Activated naive CD8-positive, alpha-beta T cell treated with anti-CD3 and anti-CD28 coated beads for 36 hours (primary cell): ENCODE data around the gene CT47B1. TPM values are rescaled to one million over a fixed set of nuclear protein-coding genes. Genes with fewer than 3 reads are reported as not detected.
"Not testable (repeated sequence)": the region's sequence is repeated elsewhere in the genome, so short reads cannot be mapped to it uniquely, and the experiment has no call there.

Experiments
- DNase-seq: peaks from one replicate; pipeline ENCODE4 v3.0.0; 2021
- H3K27ac Mint-ChIP-seq: one replicate; pipeline ENCODE4 v1.8.0; 2022; ENCODE audit warnings: mild to moderate bottlenecking, moderate library complexity, mixed read lengths
- H3K27me3 Mint-ChIP-seq: one replicate; pipeline ENCODE4 v1.8.0; 2022; ENCODE audit warnings: mild to moderate bottlenecking, mixed read lengths
- H3K36me3 Mint-ChIP-seq: one replicate; pipeline ENCODE4 v1.8.0; 2021; ENCODE audit warnings: mild to moderate bottlenecking, mixed read lengths
- H3K4me1 Mint-ChIP-seq: one replicate; pipeline ENCODE4 v1.8.0; 2021; ENCODE audit warnings: mixed read lengths
- H3K4me3 Mint-ChIP-seq: one replicate; pipeline ENCODE4 v1.8.0; 2022; ENCODE audit warnings: mild to moderate bottlenecking, moderate library complexity, mixed read lengths
- H3K9me3 Mint-ChIP-seq: one replicate; pipeline ENCODE4 v1.8.0; 2022; ENCODE audit warnings: mixed read lengths
- total RNA-seq, 2 experiments: library from RNA; stranded (reverse); gene quantifications; one replicate each; pipeline ENCODE4 v1.2.3, GENCODE V29; 2021

Gene CT47B1
- not detected for total RNA-seq

GRCh38 chrX:120875766-120876165 lies at the start of gene CT47B1:
TSS of gene CT47B1 (minus strand) at chrX:120875866. CDS start at chrX:120875670, 196 bp downstream.
- not testable (repeated sequence) for DNase-seq, H3K27me3 Mint-ChIP-seq, H3K9me3 Mint-ChIP-seq, H3K4me3 Mint-ChIP-seq, H3K36me3 Mint-ChIP-seq, H3K27ac Mint-ChIP-seq, H3K4me1 Mint-ChIP-seq

- Mint-ChIP-seq H3K9me3 (no peaks in the 10 kb centered on the region), H3K36me3 (no peaks in the 10 kb centered on the region), H3K4me3 (no peak overlapping the region), H3K4me1 (no peaks in the 10 kb centered on the region), H3K27me3 (peaks cover 3% of the 10 kb centered on the region), H3K27ac (no peak overlapping the region)
- DNase-seq: no peak
These were observed 748 bp downstream of the CT47B1 start for GRCh38 chrX:120874678-120875557.

GRCh38 chrX:120857240-120857639 lies 18.4 kb downstream of the CT47B1 start:
- no peak for DNase-seq
- H3K36me3 Mint-ChIP-seq: no peaks in the 10 kb centered on the region

GRCh38 chrX:120840827-120841226 lies 34.8 kb downstream of the CT47B1 start:
- H3K27ac Mint-ChIP-seq: no peak overlapping the region
- no peak overlapping the region for H3K4me3 Mint-ChIP-seq
- H3K36me3 Mint-ChIP-seq: no peaks in the 10 kb centered on the region
- no peaks in the 10 kb centered on the region for H3K9me3 Mint-ChIP-seq
- no peak for DNase-seq
- H3K4me1 Mint-ChIP-seq: no peaks in the 10 kb centered on the region
- H3K27me3 Mint-ChIP-seq: no peaks in the 10 kb centered on the region

More at GRCh38 chrX:120857240-120857639, 18.4 kb downstream of the CT47B1 start:
- H3K27me3 Mint-ChIP-seq: no peaks in the 10 kb centered on the region
- no peaks in the 10 kb centered on the region for H3K9me3 Mint-ChIP-seq
- H3K27ac Mint-ChIP-seq: no peak overlapping the region
- no peak overlapping the region for H3K4me3 Mint-ChIP-seq
- no peaks in the 10 kb centered on the region for H3K4me1 Mint-ChIP-seq

- Mint-ChIP-seq H3K9me3 (no peaks in the 10 kb centered on the region), H3K4me1 (no peaks in the 10 kb centered on the region), H3K27me3 (no peaks in the 10 kb centered on the region), H3K27ac (no peak overlapping the region), H3K4me3 (no peak overlapping the region), H3K36me3 (no peaks in the 10 kb centered on the region)
- DNase-seq: no peak
These were observed 36.2 kb downstream of the CT47B1 start for GRCh38 chrX:120839491-120839890.

- not testable (repeated sequence) for DNase-seq, H3K4me3 Mint-ChIP-seq, H3K27me3 Mint-ChIP-seq, H3K27ac Mint-ChIP-seq, H3K36me3 Mint-ChIP-seq, H3K4me1 Mint-ChIP-seq, H3K9me3 Mint-ChIP-seq
These were observed 48.5 kb downstream of the CT47B1 start for GRCh38 chrX:120827213-120827612.

GRCh38 chrX:120825146-120825545 lies 50.5 kb downstream of the CT47B1 start:
- Mint-ChIP-seq H3K4me3 (no peak overlapping the region), H3K36me3 (no peaks in the 10 kb centered on the region), H3K9me3 (no peaks in the 10 kb centered on the region), H3K4me1 (no peaks in the 10 kb centered on the region), H3K27me3 (peaks cover 2% of the 10 kb centered on the region), H3K27ac (no peak overlapping the region)
- no peak for DNase-seq

- no peak for DNase-seq
- Mint-ChIP-seq H3K4me3 (no peak overlapping the region), H3K27ac (no peak overlapping the region), H3K36me3 (no peaks in the 10 kb centered on the region), H3K27me3 (no peaks in the 10 kb centered on the region), H3K4me1 (no peaks in the 10 kb centered on the region), H3K9me3 (no peaks in the 10 kb centered on the region)
These were observed 51.6 kb downstream of the CT47B1 start for GRCh38 chrX:120824021-120824420.

- Mint-ChIP-seq H3K36me3 (no peaks in the 10 kb centered on the region), H3K4me1 (no peaks in the 10 kb centered on the region), H3K9me3 (no peaks in the 10 kb centered on the region), H3K27me3 (no peaks in the 10 kb centered on the region), H3K27ac (no peak overlapping the region), H3K4me3 (no peak overlapping the region)
- DNase-seq: no peak
These were observed 52.1 kb downstream of the CT47B1 start for GRCh38 chrX:120823556-120823955.

Other genes with a start within 250 kb of the CT47B1 start
- gene C1GALT1C1, start 245.8 kb downstream of the CT47B1 start, total RNA-seq: 10 to 100 TPM; 12.3 to 13.3 TPM
- not detected for gene CT47A11, start 61.3 kb upstream of the CT47B1 start, total RNA-seq
- gene CT47A10, start 66.2 kb upstream of the CT47B1 start, total RNA-seq: not detected
- not detected for gene CT47A9, start 71.0 kb upstream of the CT47B1 start, total RNA-seq
- not detected for gene CT47A8, start 75.9 kb upstream of the CT47B1 start, total RNA-seq
- not detected for gene CT47A7, start 80.7 kb upstream of the CT47B1 start, total RNA-seq
- not detected for gene CT47A6, start 85.6 kb upstream of the CT47B1 start, total RNA-seq
- gene CT47A5, start 90.5 kb upstream of the CT47B1 start, total RNA-seq: not detected
- not detected for gene CT47A4, start 95.3 kb upstream of the CT47B1 start, total RNA-seq
- gene CT47A3, start 100.2 kb upstream of the CT47B1 start, total RNA-seq: not detected
- gene CT47A2, start 105.1 kb upstream of the CT47B1 start, total RNA-seq: not detected
- gene CT47A1, start 109.9 kb upstream of the CT47B1 start, total RNA-seq: not detected
- gene GLUD2, start 171.7 kb upstream of the CT47B1 start, total RNA-seq: under 1 TPM; 0.14 to 0.21 TPM